GM19035 (cell line): ENCODE data around the gene FLYWCH2.

Experiments
- ATAC-seq: cut with Tn5 transposase; IDR thresholded peaks from one replicate; pipeline ENCODE4 v1.9.1; 2021; ENCODE audit not compliant: unreplicated experiment

FLYWCH2 gene

GRCh38 chr16:2853531-2854073 is 29.4 kb upstream of the FLYWCH2 start:
- ATAC-seq, result no peak

- ATAC-seq, result no peak
These were observed 28.2 kb upstream of the FLYWCH2 start for GRCh38 chr16:2854700-2855309.

GRCh38 chr16:2855536-2855935 is 27.5 kb upstream of the FLYWCH2 start:
- ATAC-seq, result no peak

- ATAC-seq, result no peak
These were observed 26.8 kb upstream of the FLYWCH2 start for GRCh38 chr16:2856061-2856670.

GRCh38 chr16:2856686-2857450 is 26.1 kb upstream of the FLYWCH2 start:
- no peak for ATAC-seq

GRCh38 chr16:2857451-2858244 is 25.4 kb upstream of the FLYWCH2 start, which contains the start of gene PRSS22:
PRSS22 (minus strand) TSS chr16:2858170; CDS start chr16:2858104, 66 bp downstream.
- ATAC-seq, result no peak

GRCh38 chr16:2858245-2859025 is 24.6 kb upstream of the FLYWCH2 start:
- no peak for ATAC-seq

GRCh38 chr16:2859686-2860265 is 23.2 kb upstream of the FLYWCH2 start:
- ATAC-seq, result no peak

GRCh38 chr16:2860826-2861567 is 22.0 kb upstream of the FLYWCH2 start:
- no peak for ATAC-seq

- no peak for ATAC-seq
These were observed 17.4 kb upstream of the FLYWCH2 start for GRCh38 chr16:2865651-2866050.

GRCh38 chr16:2866431-2866830 is 16.6 kb upstream of the FLYWCH2 start:
- no peak for ATAC-seq

- no peak for ATAC-seq
These were observed 15.4 kb upstream of the FLYWCH2 start for GRCh38 chr16:2867661-2867986.

GRCh38 chr16:2867987-2868789 is 14.8 kb upstream of the FLYWCH2 start:
- peak; percentile 94 for ATAC-seq

- no peak for ATAC-seq
These were observed 11.1 kb upstream of the FLYWCH2 start for GRCh38 chr16:2871926-2872325.

GRCh38 chr16:2874032-2874911 is 8.7 kb upstream of the FLYWCH2 start:
- ATAC-seq, result no peak

GRCh38 chr16:2874912-2875362 is 8.1 kb upstream of the FLYWCH2 start:
- peak; percentile 71 for ATAC-seq

- no peak for ATAC-seq
These were observed 3.0 kb upstream of the FLYWCH2 start for GRCh38 chr16:2879854-2880508.
